Measurements from ENCODE around the gene RIPPLY3.

RIPPLY3 gene

GRCh38 chr21:37040212-37040611 is 33.7 kb downstream of the RIPPLY3 start:
- Histone ChIP-seq H3K27me3 (replicated peaks) (no peaks in the 10 kb centered on the region), H3K27ac (no peak overlapping the region), H3K36me3 (replicated peaks) (no peaks in the 10 kb centered on the region), H3K4me3 (ENCODE audit: low read depth, low read length) (no peak overlapping the region)
- in situ Hi-C loops (cut with HindIII; ENCODE audit: low pct_ligation_motif_present, low sequenced_read_pairs) = no loop called here
- TF ChIP-seq, protein P1, sequence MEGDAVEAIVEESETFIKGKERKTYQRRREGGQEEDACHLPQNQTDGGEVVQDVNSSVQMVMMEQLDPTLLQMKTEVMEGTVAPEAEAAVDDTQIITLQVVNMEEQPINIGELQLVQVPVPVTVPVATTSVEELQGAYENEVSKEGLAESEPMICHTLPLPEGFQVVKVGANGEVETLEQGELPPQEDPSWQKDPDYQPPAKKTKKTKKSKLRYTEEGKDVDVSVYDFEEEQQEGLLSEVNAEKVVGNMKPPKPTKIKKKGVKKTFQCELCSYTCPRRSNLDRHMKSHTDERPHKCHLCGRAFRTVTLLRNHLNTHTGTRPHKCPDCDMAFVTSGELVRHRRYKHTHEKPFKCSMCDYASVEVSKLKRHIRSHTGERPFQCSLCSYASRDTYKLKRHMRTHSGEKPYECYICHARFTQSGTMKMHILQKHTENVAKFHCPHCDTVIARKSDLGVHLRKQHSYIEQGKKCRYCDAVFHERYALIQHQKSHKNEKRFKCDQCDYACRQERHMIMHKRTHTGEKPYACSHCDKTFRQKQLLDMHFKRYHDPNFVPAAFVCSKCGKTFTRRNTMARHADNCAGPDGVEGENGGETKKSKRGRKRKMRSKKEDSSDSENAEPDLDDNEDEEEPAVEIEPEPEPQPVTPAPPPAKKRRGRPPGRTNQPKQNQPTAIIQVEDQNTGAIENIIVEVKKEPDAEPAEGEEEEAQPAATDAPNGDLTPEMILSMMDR (IDR thresholded peaks at IDR 0.05; ENCODE audit: low read depth, low read length, missing control alignments) = no peak
- no peak for DNase-seq

GRCh38 chr21:37041706-37042271 is 35.3 kb downstream of the RIPPLY3 start:
- H3K27me3 ChIP-seq (replicated peaks) = no peaks in the 10 kb centered on the region
- in situ Hi-C loops (cut with HindIII; ENCODE audit: low pct_ligation_motif_present, low sequenced_read_pairs) = no loop called here
- TF ChIP-seq, protein P1 (IDR thresholded peaks at IDR 0.05; ENCODE audit: low read depth, low read length, missing control alignments) = no peak
- no peak for DNase-seq
- no peak overlapping the region for H3K4me3 ChIP-seq (ENCODE audit: low read depth, low read length)
- no peak overlapping the region for H3K27ac ChIP-seq
- no peaks in the 10 kb centered on the region for H3K36me3 ChIP-seq (replicated peaks)

GRCh38 chr21:37043818-37044217 is 37.3 kb downstream of the RIPPLY3 start:
- Histone ChIP-seq H3K27ac (no peak overlapping the region), H3K36me3 (replicated peaks) (no peaks in the 10 kb centered on the region), H3K4me3 (ENCODE audit: low read depth, low read length) (no peak overlapping the region), H3K27me3 (replicated peaks) (no peaks in the 10 kb centered on the region)
- in situ Hi-C loops (cut with HindIII; ENCODE audit: low pct_ligation_motif_present, low sequenced_read_pairs) = no loop called here
- TF ChIP-seq, protein P1 (IDR thresholded peaks at IDR 0.05; ENCODE audit: low read depth, low read length, missing control alignments) = no peak
- DNase-seq = no peak

DNA sequence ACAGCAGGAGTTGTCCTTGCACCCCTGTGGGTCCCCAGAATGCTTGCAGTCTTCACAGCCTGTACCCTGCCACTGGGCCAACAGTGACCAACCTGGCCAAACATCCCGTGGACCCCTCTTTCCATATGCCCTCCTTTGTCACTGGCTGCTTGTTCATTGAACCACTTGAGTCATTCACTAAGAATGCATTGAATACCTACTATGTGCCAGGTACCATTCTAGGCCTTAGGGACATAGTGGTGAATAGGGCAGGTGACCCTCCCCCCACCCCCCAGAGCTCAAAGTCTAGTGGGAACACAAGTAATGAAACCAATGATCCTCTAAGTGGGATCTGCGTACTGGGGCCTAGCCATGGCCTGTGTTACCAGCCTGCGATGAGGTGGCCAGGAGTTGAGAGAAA is 38.1 kb downstream of the RIPPLY3 start:
- no peak for DNase-seq
- in situ Hi-C loops (cut with HindIII; ENCODE audit: low pct_ligation_motif_present, low sequenced_read_pairs) = no loop called here
- TF ChIP-seq, protein P1 (IDR thresholded peaks at IDR 0.05; ENCODE audit: low read depth, low read length, missing control alignments) = no peak
- H3K27me3 ChIP-seq (replicated peaks) = no peaks in the 10 kb centered on the region
- no peak overlapping the region for H3K27ac ChIP-seq
- no peak overlapping the region for H3K4me3 ChIP-seq (ENCODE audit: low read depth, low read length)
- no peaks in the 10 kb centered on the region for H3K36me3 ChIP-seq (replicated peaks)

DNA sequence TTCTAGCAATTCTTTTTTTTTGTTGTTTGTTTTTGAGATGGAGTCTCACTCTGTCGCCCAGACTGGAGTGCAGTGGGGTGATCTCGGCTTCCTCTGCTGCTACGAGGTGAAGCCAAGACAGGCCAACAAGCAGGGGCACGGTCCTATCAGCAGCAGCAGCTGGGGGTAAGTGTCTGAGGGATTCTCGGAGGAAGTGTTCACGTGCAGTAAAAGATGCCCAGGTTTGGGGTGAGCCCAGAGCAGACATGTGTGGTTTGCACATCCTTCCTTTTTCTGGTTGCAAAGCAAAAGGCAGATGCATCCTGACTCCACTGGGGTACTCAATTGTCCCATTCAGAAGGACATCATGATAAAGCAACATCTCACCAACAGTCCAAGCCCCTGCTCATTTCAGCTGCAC is 38.6 kb downstream of the RIPPLY3 start:
- TF ChIP-seq, protein P1 (IDR thresholded peaks at IDR 0.05; ENCODE audit: low read depth, low read length, missing control alignments) = no peak
- H3K27ac ChIP-seq = no peak overlapping the region
- H3K36me3 ChIP-seq (replicated peaks) = no peaks in the 10 kb centered on the region
- H3K27me3 ChIP-seq (replicated peaks) = no peaks in the 10 kb centered on the region
- in situ Hi-C loops (cut with HindIII; ENCODE audit: low pct_ligation_motif_present, low sequenced_read_pairs) = no loop called here
- no peak for DNase-seq
- H3K4me3 ChIP-seq (ENCODE audit: low read depth, low read length) = no peak overlapping the region

DNA sequence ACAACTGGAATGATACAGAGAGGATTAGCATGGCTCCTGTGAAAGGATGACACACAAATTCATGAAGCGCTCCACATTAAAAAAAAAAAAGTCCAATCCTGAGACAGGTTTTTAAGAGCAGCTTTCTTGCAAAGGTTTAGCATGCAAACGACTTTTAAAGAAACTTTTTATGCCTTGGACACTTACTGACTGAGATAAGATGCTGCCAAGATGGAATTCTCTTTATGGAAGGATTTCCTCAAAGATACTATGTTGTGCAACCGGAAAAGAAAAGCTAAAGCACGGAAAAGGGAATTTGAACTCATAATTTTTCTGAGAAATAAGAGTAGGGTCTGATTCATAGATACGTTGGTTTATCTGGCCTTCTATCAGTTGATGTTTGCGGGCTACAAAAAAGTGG is 39.1 kb downstream of the RIPPLY3 start:
- Histone ChIP-seq H3K4me3 (ENCODE audit: low read depth, low read length) (no peak overlapping the region), H3K36me3 (replicated peaks) (no peaks in the 10 kb centered on the region), H3K27ac (no peak overlapping the region), H3K27me3 (replicated peaks) (no peaks in the 10 kb centered on the region)
- TF ChIP-seq, protein P1 (IDR thresholded peaks at IDR 0.05; ENCODE audit: low read depth, low read length, missing control alignments) = no peak
- no peak for DNase-seq
- in situ Hi-C loops (cut with HindIII; ENCODE audit: low pct_ligation_motif_present, low sequenced_read_pairs) = no loop called here
